ENCODE measurements around the gene HES5. TPM values are rescaled to one million over a fixed set of nuclear protein-coding genes. Genes with fewer than 3 reads are reported as not detected.

HES5 gene
- total and polyA plus RNA-seq, 2 experiments from 2014 or later = 0.16 to 0.21 TPM

GRCh38 chr1:2555634-2556276, 25.7 kb upstream of the HES5 start:
- DNase-seq (ENCODE audit: low spot score) = no peak
- no peak overlapping the region for H2AFZ ChIP-seq
- H4K20me1 ChIP-seq (replicated peaks; ENCODE audit: insufficient read depth) = no peaks in the 10 kb centered on the region
- no peak for TF ChIP-seq CTCF (conservative IDR thresholded peaks at IDR 0.05; ENCODE audit: low read depth in 2 of 2)
- TF ChIP-seq STAT1 (IDR thresholded peaks at IDR 0.05; ENCODE audit: unreplicated experiment) = no peak
- no peak for TF ChIP-seq ZNF114 (CRISPR knock-in tag; IDR thresholded peaks at IDR 0.05)
- TF ChIP-seq ZNF462 (CRISPR knock-in tag; IDR thresholded peaks at IDR 0.05) = no peak
- no peak for TF ChIP-seq NANOG (IDR thresholded peaks at IDR 0.05; ENCODE audit: borderline replicate concordance)
- TF ChIP-seq CREB1 (CRISPR knock-in tag; IDR thresholded peaks at IDR 0.05; ENCODE audit: low read depth) = no peak
- TF ChIP-seq POLR2AphosphoS5 (IDR thresholded peaks at IDR 0.05; ENCODE audit: low read depth) = no peak
- TF ChIP-seq REST (IDR thresholded peaks at IDR 0.05; ENCODE audit: unreplicated experiment) = no peak
- TF ChIP-seq EZH2 (IDR thresholded peaks at IDR 0.05; ENCODE audit: low read depth, unreplicated experiment) = no peak
- no peak for TF ChIP-seq JUNB (IDR thresholded peaks at IDR 0.05; ENCODE audit: unreplicated experiment)
- TF ChIP-seq ETS1 (IDR thresholded peaks at IDR 0.05) = no peak
- no peak for TF ChIP-seq ZNF331 (CRISPR knock-in tag; IDR thresholded peaks at IDR 0.05; ENCODE audit: low read depth)
- TF ChIP-seq EZH2phosphoT487 (IDR thresholded peaks at IDR 0.05; ENCODE audit: unreplicated experiment) = no peak
- no peak overlapping the region for H3K4me3 Mint-ChIP-seq
- no peaks in the 10 kb centered on the region for H3K36me3 ChIP-seq (ENCODE audit: insufficient read depth)
- no peaks in the 10 kb centered on the region for H3K4me1 ChIP-seq (ENCODE audit: insufficient read depth)
- peaks cover 2% of the 10 kb centered on the region for H3K27me3 Mint-ChIP-seq (ENCODE audit: insufficient read depth, low read depth, poor library complexity)
- no peak overlapping the region for H3K27ac Mint-ChIP-seq
- H3K9me2 ChIP-seq (ENCODE audit: insufficient read depth) = no peaks in the 10 kb centered on the region
- H3K4me1 Mint-ChIP-seq = peaks cover 7% of the 10 kb centered on the region; the same call in 2 of the 3 replicates
- no peaks in the 10 kb centered on the region for H3F3A ChIP-seq (replicated peaks; ENCODE audit: low read depth)
- no peak overlapping the region for H3K27ac ChIP-seq (ENCODE audit: low read depth)
- ATAC-seq = no peak
- H3K36me3 Mint-ChIP-seq (ENCODE audit: low read depth) = no peaks in the 10 kb centered on the region
- no peaks in the 10 kb centered on the region for H3K27me3 ChIP-seq (ENCODE audit: insufficient read depth)
- no peaks in the 10 kb centered on the region for H3K9me3 Mint-ChIP-seq
- H3K4me2 ChIP-seq = no peak overlapping the region
- no peak overlapping the region for H3K4me3 ChIP-seq
- H3K79me2 ChIP-seq (replicated peaks; ENCODE audit: insufficient read depth) = no peaks in the 10 kb centered on the region
